Measurements from ENCODE around the gene NLRP11. TPM values are rescaled to one million over a fixed set of nuclear protein-coding genes. Genes with fewer than 3 reads are reported as not detected.
"Not testable (repeated sequence)": the region's sequence is repeated elsewhere in the genome, so short reads cannot be mapped to it uniquely, and the experiment has no call there.

NLRP11 gene
- polyA plus RNA-seq, 6 donors from 2014 or later: 0.08 to 0.16 TPM; not detected in 4

GRCh38 chr19:55766466-55766865 is 65.3 kb downstream of the NLRP11 start:
- ATAC-seq (ENCODE audit: low read depth in 2 of 2) (no peak), DNase-seq (no peak)
- Mint-ChIP-seq H3K36me3 (peaks cover 0 to 7% of the 10 kb centered on the region in 2 donors), H3K4me1 (no peaks in the 10 kb centered on the region), H3K9me3 (peaks cover 5 to 32% (median 11%) of the 10 kb centered on the region in 7 donors), H3K27me3 (peaks cover 8 to 38% (median 26%) of the 10 kb centered on the region in 3 donors), H3K27ac (no peak overlapping the region), H3K4me3 (no peak overlapping the region)

- H3K36me3 Mint-ChIP-seq; H3K4me3 Mint-ChIP-seq; H3K4me1 Mint-ChIP-seq; ATAC-seq (ENCODE audit: low read depth in 2 of 2); DNase-seq; H3K27ac Mint-ChIP-seq: not testable (repeated sequence)
- Mint-ChIP-seq H3K27me3 (peaks cover 14 to 31% (median 15%) of the 10 kb centered on the region in 3 donors), H3K9me3 (peaks cover 0 to 15% (median 3%) of the 10 kb centered on the region in 7 donors)
These were observed 73.0 kb downstream of the NLRP11 start, which contains the start of gene RFPL4A for GRCh38 chr19:55758797-55759196. Gene RFPL4A (plus strand): TSS chr19:55759097. CDS start chr19:55761801, 2,704 bp downstream.

GRCh38 chr19:55756808-55757207 is 75.0 kb downstream of the NLRP11 start:
- H3K27ac Mint-ChIP-seq; H3K4me3 Mint-ChIP-seq; ATAC-seq (ENCODE audit: low read depth in 2 of 2); DNase-seq; H3K36me3 Mint-ChIP-seq; H3K4me1 Mint-ChIP-seq: not testable (repeated sequence)
- Mint-ChIP-seq H3K27me3 (peaks cover 14 to 39% (median 20%) of the 10 kb centered on the region in 3 donors), H3K9me3 (peaks cover 0 to 15% (median 3%) of the 10 kb centered on the region in 7 donors)

- Mint-ChIP-seq H3K9me3 (peaks cover 0 to 8% (median 3%) of the 10 kb centered on the region in 7 donors), H3K27me3 (peaks cover 8 to 24% (median 11%) of the 10 kb centered on the region in 3 donors), H3K27ac (no peak overlapping the region), H3K36me3 (no peaks in the 10 kb centered on the region), H3K4me3 (no peak overlapping the region), H3K4me1 (no peaks in the 10 kb centered on the region)
- DNase-seq: no peak
- ATAC-seq (ENCODE audit: low read depth in 2 of 2): no peak
These were observed 78.4 kb downstream of the NLRP11 start for GRCh38 chr19:55753401-55753800.

GRCh38 chr19:55750715-55751114 is 81.1 kb downstream of the NLRP11 start:
- Mint-ChIP-seq H3K27ac (no peak overlapping the region), H3K4me3 (peak overlapping the region in 1 of 8 donors; percentile 11), H3K9me3 (peaks cover 0 to 4% (median 0%) of the 10 kb centered on the region in 7 donors), H3K4me1 (no peaks in the 10 kb centered on the region), H3K36me3 (no peaks in the 10 kb centered on the region), H3K27me3 (peaks cover 6 to 15% (median 8%) of the 10 kb centered on the region in 3 donors)
- ATAC-seq (ENCODE audit: low read depth in 2 of 2) (no peak), DNase-seq (no peak)

GRCh38 chr19:55738302-55738701 is 93.5 kb downstream of the NLRP11 start, which contains the start of gene NLRP9:
Gene NLRP9 (minus strand): TSS chr19:55738402. CDS start chr19:55738374, 28 bp downstream.
- ATAC-seq (ENCODE audit: low read depth in 2 of 2) (no peak), DNase-seq (no peak)
- Mint-ChIP-seq H3K4me1 (no peaks in the 10 kb centered on the region), H3K36me3 (no peaks in the 10 kb centered on the region), H3K4me3 (peak within 1 kb of the TSS in 1 of 8 donors; percentile 35), H3K27me3 (peaks cover 6 to 15% (median 11%) of the 10 kb centered on the region in 3 donors), H3K27ac (no peak within 1 kb of the TSS), H3K9me3 (peaks cover 0 to 2% (median 0%) of the 10 kb centered on the region in 7 donors)

Other genes starting within 250 kb of the NLRP11 start
- gene FIZ1, start 232.5 kb downstream of the NLRP11 start, polyA plus RNA-seq (ENCODE audit: low read depth in 6 of 6): 1 to 10 TPM; 2.3 to 5.2 (median 3.2) TPM
- 10 to 100 TPM; 25.1 to 42.1 (median 37.1) TPM for gene ZNF524, start 231.7 kb downstream of the NLRP11 start, polyA plus RNA-seq (ENCODE audit: low read depth in 6 of 6)
- under 1 TPM in 4 of 6 donors, not detected in 2; 0.12 to 0.60 (median 0.18) TPM for gene ZNF865, start 226.4 kb downstream of the NLRP11 start, polyA plus RNA-seq (ENCODE audit: low read depth in 6 of 6)
- 1 to 10 TPM in 4 of 6 donors, under 1 TPM in 1, not detected in 1; 0.95 to 3.5 (median 2.7) TPM for gene ZNF784, start 207.4 kb downstream of the NLRP11 start, polyA plus RNA-seq (ENCODE audit: low read depth in 6 of 6)
- 10 to 100 TPM; 28.4 to 54.2 (median 31.5) TPM for gene ZNF580, start 191.0 kb downstream of the NLRP11 start, polyA plus RNA-seq (ENCODE audit: low read depth in 6 of 6)
- gene ZNF581, start 188.3 kb downstream of the NLRP11 start, polyA plus RNA-seq (ENCODE audit: low read depth in 6 of 6): 10 to 100 TPM; 60.7 to 82.8 (median 65.4) TPM
- gene CCDC106, start 183.8 kb downstream of the NLRP11 start, polyA plus RNA-seq (ENCODE audit: low read depth in 6 of 6): 10 to 100 TPM in 3 of 6 donors, 1 to 10 TPM in 3; 8.1 to 13.0 (median 9.7) TPM
- 10 to 100 TPM in 3 of 6 donors, 1 to 10 TPM in 3; 3.2 to 13.7 (median 9.3) TPM for gene U2AF2, start 177.0 kb downstream of the NLRP11 start, polyA plus RNA-seq (ENCODE audit: low read depth in 6 of 6)
- 10 to 100 TPM in 5 of 6 donors, 1 to 10 TPM in 1; 1.0 to 28.9 (median 13.8) TPM for gene EPN1, start 156.8 kb downstream of the NLRP11 start, polyA plus RNA-seq (ENCODE audit: low read depth in 6 of 6)
- gene NLRP9, start 93.6 kb downstream of the NLRP11 start, polyA plus RNA-seq (ENCODE audit: low read depth in 6 of 6): not detected
- not detected for gene RFPL4A, start 72.9 kb downstream of the NLRP11 start, polyA plus RNA-seq (ENCODE audit: low read depth in 6 of 6)
- gene RFPL4AL1, start 62.9 kb downstream of the NLRP11 start, polyA plus RNA-seq (ENCODE audit: low read depth in 6 of 6): not detected
- gene NLRP4, start 4.5 kb upstream of the NLRP11 start, polyA plus RNA-seq (ENCODE audit: low read depth in 6 of 6): 1 to 10 TPM in 1 of 6 donors, under 1 TPM in 4, not detected in 1; 0.41 to 1.2 (median 0.76) TPM
- gene NLRP13, start 100.3 kb upstream of the NLRP11 start, polyA plus RNA-seq (ENCODE audit: low read depth in 6 of 6): not detected
- gene NLRP8, start 115.8 kb upstream of the NLRP11 start, polyA plus RNA-seq (ENCODE audit: low read depth in 6 of 6): not detected
- not detected for gene NLRP5, start 154.8 kb upstream of the NLRP11 start, polyA plus RNA-seq (ENCODE audit: low read depth in 6 of 6)

Measured in naive B cell (primary cell).